ELR (cell line): ENCODE data around the gene PDE11A.

Experiments used
- DNase-seq: peaks from one replicate; pipeline ENCODE4 v3.0.0-alpha.2; 2015; ENCODE audit warnings: low read depth

PDE11A gene

GRCh38 chr2:177758591-177759371, 313.8 kb downstream of the PDE11A start:
- DNase-seq, result peak; percentile 60

GRCh38 chr2:177756336-177756735, 316.2 kb downstream of the PDE11A start:
- no peak for DNase-seq

GRCh38 chr2:177754492-177754873, 318.1 kb downstream of the PDE11A start:
- DNase-seq, result no peak

GRCh38 chr2:177753682-177754491, 318.7 kb downstream of the PDE11A start:
- DNase-seq, result peak; percentile 74

GRCh38 chr2:177748360-177748759, 324.2 kb downstream of the PDE11A start:
- no peak for DNase-seq

GRCh38 chr2:177747384-177747783, 325.2 kb downstream of the PDE11A start:
- DNase-seq, result no peak

GRCh38 chr2:177746358-177746757, 326.2 kb downstream of the PDE11A start:
- no peak for DNase-seq

- no peak for DNase-seq
Observed at GRCh38 chr2:177745531-177745930, 327.0 kb downstream of the PDE11A start.

GRCh38 chr2:177742851-177743250, 329.7 kb downstream of the PDE11A start:
- no peak for DNase-seq

GRCh38 chr2:177741866-177742265, 330.7 kb downstream of the PDE11A start:
- DNase-seq, result no peak

- DNase-seq, result no peak
Observed at GRCh38 chr2:177740700-177741099, 331.9 kb downstream of the PDE11A start.

GRCh38 chr2:177738461-177739235, 333.9 kb downstream of the PDE11A start:
- DNase-seq, result no peak

- no peak for DNase-seq
Observed at GRCh38 chr2:177735318-177735803, 337.2 kb downstream of the PDE11A start.

GRCh38 chr2:177733322-177733855, 339.2 kb downstream of the PDE11A start:
- no peak for DNase-seq

GRCh38 chr2:177731384-177731783, 341.2 kb downstream of the PDE11A start:
- DNase-seq, result no peak

- DNase-seq, result no peak
Observed at GRCh38 chr2:177730792-177731191, 341.8 kb downstream of the PDE11A start.

- DNase-seq, result no peak
Observed at GRCh38 chr2:177730363-177730762, 342.2 kb downstream of the PDE11A start.

- no peak for DNase-seq
Observed at GRCh38 chr2:177728920-177729319, 343.7 kb downstream of the PDE11A start.

- DNase-seq, result no peak
Observed at GRCh38 chr2:177728399-177728765, 344.2 kb downstream of the PDE11A start.

GRCh38 chr2:177727577-177728398, 344.8 kb downstream of the PDE11A start:
- no peak for DNase-seq

- no peak for DNase-seq
Observed at GRCh38 chr2:177726931-177727348, 345.6 kb downstream of the PDE11A start.
